Measurements from ENCODE around the gene PDE8B.
"Not testable (repeated sequence)": the region's sequence is repeated elsewhere in the genome, so short reads cannot be mapped to it uniquely, and the experiment has no call there.

PDE8B gene

GRCh38 chr5:77448831-77449230 is 238.4 kb downstream of the PDE8B start:
- POLR2A ChIA-PET = no interaction called here
- CTCF ChIA-PET = no interaction called here
- no peak for DNase-seq (ENCODE audit: extremely low spot score)
- no peak for TF ChIP-seq CTCF (IDR thresholded peaks at IDR 0.05; ENCODE audit: control extremely low read depth, extremely low read depth, low read depth, missing control alignments)

DNA sequence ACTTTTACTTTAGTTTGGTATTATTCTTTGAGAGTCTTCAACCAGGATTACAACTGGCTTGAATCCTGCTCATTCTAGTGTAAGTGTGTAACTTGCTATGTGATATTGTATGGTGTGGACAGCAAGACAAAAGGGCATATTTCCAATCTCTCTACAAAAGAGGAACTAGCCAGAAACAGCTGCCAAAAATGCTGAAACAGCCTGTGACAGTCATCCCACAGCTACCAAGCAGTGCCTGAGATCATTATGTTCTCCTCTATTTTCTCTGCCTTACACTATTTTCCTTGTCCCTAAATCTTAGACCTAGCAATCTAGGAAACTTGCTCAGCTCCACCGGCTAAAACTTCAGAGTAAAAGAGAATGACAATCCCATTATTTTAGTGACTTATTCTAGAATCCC is 238.8 kb downstream of the PDE8B start:
- TF ChIP-seq CTCF (IDR thresholded peaks at IDR 0.05; ENCODE audit: control extremely low read depth, extremely low read depth, low read depth, missing control alignments) = no peak
- ChIA-PET POLR2A (no interaction called here), CTCF (no interaction called here)
- DNase-seq (ENCODE audit: extremely low spot score) = no peak

DNA sequence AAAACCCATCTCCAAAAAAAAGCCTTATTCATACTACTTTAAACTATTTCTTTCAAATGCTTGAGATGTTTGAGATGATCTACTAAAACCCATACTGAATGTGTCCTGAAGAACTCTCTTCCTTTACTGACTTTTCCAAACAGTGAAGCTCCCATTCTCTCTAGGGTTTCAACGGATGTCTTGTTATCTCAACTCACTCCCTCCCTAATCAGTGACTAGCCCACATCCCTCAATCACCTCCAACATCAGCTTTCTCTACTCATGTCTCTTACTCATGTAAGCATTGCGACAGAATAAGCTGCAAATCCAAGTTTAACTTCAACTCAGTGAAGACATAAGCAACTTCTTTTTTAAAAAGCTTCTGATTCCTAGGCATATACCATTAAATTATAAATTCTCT is 239.5 kb downstream of the PDE8B start:
- DNase-seq (ENCODE audit: extremely low spot score) = no peak
- ChIA-PET POLR2A (no interaction called here), CTCF (no interaction called here)

GRCh38 chr5:77452351-77452750 is 241.9 kb downstream of the PDE8B start:
- DNase-seq (ENCODE audit: extremely low spot score) = no peak
- CTCF ChIA-PET = no interaction called here

More for the DNA sequence above, 239.5 kb downstream of the PDE8B start:
- no peak for TF ChIP-seq CTCF (IDR thresholded peaks at IDR 0.05; ENCODE audit: control extremely low read depth, extremely low read depth, low read depth, missing control alignments)

DNA sequence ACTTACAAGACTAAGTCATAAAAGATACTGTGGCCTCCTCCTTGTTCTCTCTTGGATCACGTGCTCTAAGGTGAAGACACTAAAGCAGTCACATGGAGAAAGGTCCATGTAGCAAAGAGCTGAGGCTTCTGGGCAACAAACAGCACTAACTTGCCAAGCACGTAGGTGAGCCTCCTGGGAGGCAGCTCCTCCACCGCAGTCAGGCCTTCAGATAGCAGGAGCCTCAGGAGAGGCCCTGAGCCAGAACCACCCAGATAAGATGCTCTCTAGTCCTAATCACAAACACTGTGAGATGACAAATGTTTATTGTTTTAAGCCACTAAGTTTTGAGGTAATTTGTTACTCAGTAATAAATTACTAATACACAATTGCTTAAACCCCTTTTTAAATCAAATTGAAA is 243.6 kb downstream of the PDE8B start:
- DNase-seq (ENCODE audit: extremely low spot score) = no peak
- ChIA-PET POLR2A (no interaction called here), CTCF (interaction anchor here (1.1 kb wide), 1 partner anchor 9 kb away, joined by 3 read pairs; no protein-coding TSS in a partner anchor)
- no peak for TF ChIP-seq CTCF (IDR thresholded peaks at IDR 0.05; ENCODE audit: control extremely low read depth, extremely low read depth, low read depth, missing control alignments)

More at GRCh38 chr5:77452351-77452750, 241.9 kb downstream of the PDE8B start:
- POLR2A ChIA-PET = no interaction called here
- TF ChIP-seq CTCF (IDR thresholded peaks at IDR 0.05; ENCODE audit: control extremely low read depth, extremely low read depth, low read depth, missing control alignments) = no peak

- TF ChIP-seq CTCF (IDR thresholded peaks at IDR 0.05; ENCODE audit: control extremely low read depth, extremely low read depth, low read depth, missing control alignments) = no peak
- ChIA-PET CTCF (interaction anchor here (1.8 kb wide), 2 partner anchors 25 to 31 kb away, joined by 4 to 9 read pairs; partner anchors contain the start of gene WDR41), POLR2A (no interaction called here)
- DNase-seq (ENCODE audit: extremely low spot score) = no peak
These were observed 250.8 kb downstream of the PDE8B start for GRCh38 chr5:77461287-77461686.

DNA sequence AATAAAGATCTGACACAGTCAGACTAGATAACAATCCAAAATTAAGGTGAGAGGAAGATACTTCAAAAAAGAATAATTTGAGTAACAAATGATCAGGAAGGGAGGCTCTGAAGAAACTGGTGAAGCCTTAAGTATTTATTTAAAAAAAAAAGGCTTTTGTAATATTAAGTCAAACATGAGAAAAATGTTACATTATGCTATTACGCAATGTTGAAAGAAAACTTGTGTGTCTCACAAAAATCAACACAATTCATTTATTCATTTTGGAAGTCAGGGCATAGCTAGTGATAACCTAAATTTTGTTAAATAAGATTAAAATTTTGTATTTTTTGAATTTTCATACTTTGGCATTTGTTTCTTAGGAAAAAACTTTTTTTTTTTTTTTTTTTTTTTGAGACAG is 253.4 kb downstream of the PDE8B start:
- TF ChIP-seq CTCF (IDR thresholded peaks at IDR 0.05; ENCODE audit: control extremely low read depth, extremely low read depth, low read depth, missing control alignments) = no peak
- POLR2A ChIA-PET = no interaction called here
- DNase-seq (ENCODE audit: extremely low spot score) = no peak
- CTCF ChIA-PET = interaction anchor here (1.4 to 3.9 kb wide), 3 partner anchors 20 to 38 kb away, joined by 4 to 19 read pairs (median 6); partner anchors contain the start of gene WDR41

DNA sequence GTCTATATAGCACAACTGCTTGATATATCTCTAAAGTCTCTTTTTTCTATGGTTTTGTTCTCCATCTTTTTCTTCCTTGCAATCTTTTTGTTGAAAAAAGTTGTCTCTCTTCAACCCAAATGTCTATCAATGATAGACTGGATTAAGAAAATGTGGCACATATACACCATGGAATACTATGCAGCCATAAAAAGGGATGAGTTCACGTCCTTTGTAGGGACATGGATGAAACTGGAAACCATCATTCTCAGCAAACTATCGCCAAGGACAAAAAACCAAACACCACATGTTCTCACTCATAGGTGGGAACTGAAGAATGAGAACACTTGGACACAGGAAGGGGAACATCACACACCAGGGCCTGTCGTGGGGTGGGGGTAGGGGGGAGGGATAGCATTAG is 258.4 kb downstream of the PDE8B start:
- CTCF ChIA-PET; POLR2A ChIA-PET; DNase-seq (ENCODE audit: extremely low spot score): not testable (repeated sequence)

- POLR2A ChIA-PET; CTCF ChIA-PET; DNase-seq (ENCODE audit: extremely low spot score): not testable (repeated sequence)
These were observed 264.6 kb downstream of the PDE8B start for GRCh38 chr5:77475041-77475440.

Data from GM10248 (cell line).